GM15510 (cell line): ENCODE results near the gene YIPF5.

Experiments
- POLR2A ChIP-seq: IDR thresholded peaks from 3 replicates; pipeline ENCODE4 v1.6.1; 2011; ENCODE audit warnings: borderline replicate concordance; ENCODE audit not compliant: insufficient read length; ENCODE audit errors: extremely low read depth

The YIPF5 gene

GRCh38 chr5:144192661-144193060 lies 22.2 kb upstream of the YIPF5 start:
- TF ChIP-seq POLR2A, result no peak

- TF ChIP-seq POLR2A, result no peak
Measured at GRCh38 chr5:144191998-144192397, 21.5 kb upstream of the YIPF5 start.

DNA sequence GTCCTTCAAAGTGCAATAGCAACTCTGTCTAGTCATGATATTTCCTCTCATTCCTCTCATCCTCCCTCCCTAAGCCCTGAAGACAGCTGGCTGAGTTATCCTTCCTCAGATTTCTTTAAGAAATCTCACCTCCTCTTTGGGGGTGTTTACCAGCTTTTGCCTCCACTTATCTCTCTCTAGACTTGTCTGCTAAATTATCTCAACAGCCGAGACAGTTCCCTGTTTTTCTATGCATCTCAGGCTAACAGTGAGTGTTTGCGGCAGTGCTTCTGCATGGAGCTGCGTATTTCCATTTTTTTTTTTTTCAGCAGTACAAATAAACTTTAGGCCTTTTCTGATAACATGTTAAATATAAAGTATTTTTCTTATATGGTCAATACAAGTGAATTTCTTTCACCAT lies 21.1 kb upstream of the YIPF5 start:
- no peak for TF ChIP-seq POLR2A

DNA sequence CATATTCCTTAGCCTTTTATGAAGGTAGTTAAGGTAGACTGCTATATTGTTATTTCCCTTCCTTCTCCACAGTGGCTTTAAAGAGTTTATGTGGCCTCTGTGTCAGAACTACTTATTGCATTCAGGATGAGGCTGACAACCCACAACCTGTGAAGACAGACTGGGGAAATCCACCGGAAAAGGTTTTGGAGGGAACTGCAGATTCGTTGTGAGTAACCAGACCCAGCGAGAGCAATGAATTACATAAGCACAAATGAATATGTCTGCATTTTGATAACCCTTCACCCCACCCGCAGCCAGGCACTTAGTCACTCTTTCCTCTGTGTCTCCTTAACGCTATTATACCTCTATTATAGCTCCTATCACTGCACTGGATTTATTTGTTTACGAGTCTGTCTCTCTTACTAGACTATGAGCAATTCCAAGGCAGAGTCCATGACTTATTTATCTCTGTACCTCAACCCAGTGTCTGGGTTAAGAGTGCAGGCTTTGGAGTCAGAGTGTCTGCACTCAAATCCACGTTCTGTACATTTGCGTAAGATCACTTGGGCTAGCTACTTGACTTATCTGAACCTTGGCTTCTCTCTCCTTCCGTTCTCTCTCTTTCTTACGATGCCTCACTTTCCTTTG lies 19.5 kb upstream of the YIPF5 start:
- TF ChIP-seq POLR2A, result no peak

DNA sequence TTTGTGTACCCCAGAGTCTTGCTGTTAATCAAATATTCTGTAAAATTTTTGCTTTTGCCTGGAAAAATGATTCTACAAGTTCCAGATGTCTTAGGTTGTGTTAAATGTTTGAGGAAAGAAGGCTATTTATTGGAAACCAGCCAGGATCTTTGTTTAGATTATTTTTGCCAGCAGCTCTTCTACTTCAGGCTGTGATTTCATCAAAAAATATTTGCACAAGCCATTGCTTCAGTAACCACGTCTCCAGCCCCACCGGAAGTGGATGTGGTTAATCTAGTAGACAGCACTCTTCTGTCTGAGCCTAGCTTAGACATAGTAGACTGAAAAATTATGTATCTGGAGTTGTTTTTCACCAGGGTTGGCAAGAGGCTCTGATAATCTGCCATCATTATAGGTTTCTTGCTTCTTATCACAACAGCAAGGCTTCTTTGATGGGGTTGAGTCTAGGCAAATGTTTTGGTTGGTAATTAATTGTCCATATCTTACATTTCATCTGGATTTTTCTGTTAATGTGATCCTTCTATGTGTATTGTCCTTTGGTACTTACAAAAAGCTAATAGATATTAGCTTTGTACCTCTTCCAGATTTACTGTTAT lies 17.3 kb upstream of the YIPF5 start:
- TF ChIP-seq POLR2A, result no peak

DNA sequence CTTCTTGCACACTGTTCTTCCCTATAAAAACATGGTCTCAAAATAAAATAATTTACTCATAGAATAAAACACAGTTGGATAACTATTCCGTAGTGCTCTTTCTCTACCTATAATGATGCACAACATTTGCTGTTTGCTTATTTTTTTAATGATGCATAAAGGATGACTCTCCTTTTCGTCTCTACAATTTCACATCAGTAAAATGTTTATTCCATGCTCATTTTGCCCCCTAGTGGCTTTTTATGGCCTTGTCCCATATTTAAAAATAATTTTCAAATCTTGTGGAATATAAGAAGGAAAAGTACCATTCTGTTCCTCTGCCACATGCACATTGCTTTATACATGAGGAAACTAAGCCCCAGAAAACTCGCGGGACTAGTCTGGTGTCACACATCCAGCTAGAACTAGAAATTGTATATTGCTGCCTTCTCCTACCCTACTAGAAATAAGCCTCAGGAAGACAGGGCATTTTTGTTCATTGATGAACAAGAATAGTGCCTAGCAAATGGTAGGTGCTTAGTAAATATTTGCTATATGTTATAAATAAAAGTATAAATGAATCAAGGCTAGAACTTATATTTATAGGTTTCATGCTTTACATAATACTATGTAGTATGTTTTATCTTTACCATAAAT lies 12.9 kb upstream of the YIPF5 start:
- TF ChIP-seq POLR2A, result no peak

GRCh38 chr5:144179226-144179625 lies 8.8 kb upstream of the YIPF5 start:
- no peak for TF ChIP-seq POLR2A

GRCh38 chr5:144177548-144177947 lies 7.1 kb upstream of the YIPF5 start:
- no peak for TF ChIP-seq POLR2A

DNA sequence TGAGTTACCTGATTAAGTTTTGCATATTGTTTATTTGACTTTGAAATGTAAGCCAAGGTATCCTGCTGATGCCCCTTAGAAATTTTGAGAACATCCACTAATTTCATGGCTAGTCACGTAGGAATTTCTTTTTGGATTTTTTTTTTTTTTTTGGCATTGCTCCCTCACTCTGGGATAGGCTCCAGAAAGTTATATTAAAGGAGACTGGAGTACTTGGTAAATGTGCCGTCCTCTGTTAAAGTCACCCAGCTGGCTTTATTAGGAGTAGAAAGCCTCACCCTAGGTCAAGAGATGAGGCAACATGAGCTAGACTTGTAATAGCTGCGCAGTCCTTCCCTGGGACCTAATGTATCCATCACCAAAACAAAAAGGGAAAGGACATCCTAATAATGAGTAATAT lies 3.3 kb upstream of the YIPF5 start:
- TF ChIP-seq POLR2A, result no peak

GRCh38 chr5:144169904-144170275 lies 569 bp downstream of the YIPF5 start:
- TF ChIP-seq POLR2A, result no peak

DNA sequence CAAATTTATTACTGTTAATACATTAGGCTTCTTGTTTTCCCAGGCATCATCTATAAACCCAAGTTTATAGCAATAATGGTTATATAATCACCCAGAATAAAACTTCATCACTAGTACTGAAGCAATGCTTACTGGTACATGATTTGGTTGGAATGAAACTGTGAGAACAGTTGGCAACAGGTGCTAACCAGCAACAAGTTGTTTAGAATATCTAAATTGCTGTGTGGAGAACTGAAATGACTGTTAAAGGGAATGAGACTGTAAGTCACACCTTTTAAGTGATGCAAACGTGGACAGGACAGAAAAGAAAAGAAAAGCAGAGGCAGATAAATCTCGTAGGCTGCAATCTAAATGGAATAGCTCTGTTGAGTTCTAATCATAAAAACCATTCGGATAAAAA lies 2.5 kb downstream of the YIPF5 start:
- no peak for TF ChIP-seq POLR2A

DNA sequence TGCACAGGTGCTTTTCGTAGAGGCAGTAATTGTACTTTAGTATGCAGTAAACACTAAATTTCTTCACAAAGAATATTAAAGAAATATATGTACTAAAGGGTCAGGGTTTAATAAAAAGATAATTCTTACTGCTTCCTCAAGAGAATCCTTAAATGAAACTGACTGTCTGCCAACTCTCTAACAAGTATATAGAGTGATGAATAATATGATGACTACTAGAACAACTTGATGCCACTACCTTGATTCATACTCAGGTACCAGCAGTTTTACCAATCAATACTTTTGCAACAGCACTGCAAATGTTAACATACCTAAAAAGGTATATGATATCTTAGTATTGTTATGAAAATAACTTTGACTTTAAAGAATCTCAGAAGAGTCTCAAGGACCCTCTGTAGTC lies 3.8 kb downstream of the YIPF5 start:
- TF ChIP-seq POLR2A, result no peak

GRCh38 chr5:144162686-144163085 lies 7.8 kb downstream of the YIPF5 start:
- no peak for TF ChIP-seq POLR2A

GRCh38 chr5:144156767-144157171 lies 13.7 kb downstream of the YIPF5 start:
- TF ChIP-seq POLR2A, result no peak

GRCh38 chr5:144151026-144151425 lies 19.4 kb downstream of the YIPF5 start:
- no peak for TF ChIP-seq POLR2A

GRCh38 chr5:144144956-144145751 lies 25.3 kb downstream of the YIPF5 start:
- TF ChIP-seq POLR2A, result no peak

DNA sequence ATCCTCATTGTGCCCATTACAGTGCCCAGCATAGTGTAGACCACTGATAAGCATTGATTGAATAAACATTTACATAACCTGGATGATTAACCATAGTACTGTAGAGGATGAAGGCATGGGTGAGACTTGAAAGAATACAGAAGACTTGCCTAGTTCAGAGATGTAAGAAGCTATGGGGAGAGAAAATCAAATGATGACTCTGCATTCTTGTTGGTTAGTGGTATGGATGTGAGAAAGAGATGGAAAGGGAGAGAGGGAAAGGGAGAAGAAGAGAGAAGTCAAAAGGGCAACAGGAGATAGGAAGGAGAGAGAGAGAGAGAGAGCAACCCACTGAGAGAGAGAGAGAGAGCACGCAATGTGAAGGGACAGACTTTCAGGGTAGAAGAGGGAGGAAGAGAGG lies 26.8 kb downstream of the YIPF5 start:
- TF ChIP-seq POLR2A, result no peak

DNA sequence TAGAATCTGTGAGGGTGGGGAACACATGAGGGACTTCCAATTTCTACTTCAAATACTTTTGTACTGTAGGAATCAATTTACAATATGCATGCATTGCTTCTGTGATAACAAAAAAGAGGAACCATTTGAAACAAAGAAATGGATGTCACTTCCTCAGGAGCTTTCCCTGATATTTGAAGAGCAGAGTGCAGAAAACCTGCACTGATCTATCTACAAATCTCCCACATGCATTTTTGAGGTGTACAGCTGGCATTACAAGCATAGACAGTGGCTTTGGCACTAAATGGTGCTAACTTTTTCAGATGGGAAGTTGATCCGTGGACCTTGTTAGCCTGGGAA lies 27.7 kb downstream of the YIPF5 start:
- TF ChIP-seq POLR2A, result no peak
